ENCODE data around the gene TEX14. TPM values are rescaled to one million over a fixed set of nuclear protein-coding genes. Genes with fewer than 3 reads are reported as not detected.
"Not testable (repeated sequence)": the region's sequence is repeated elsewhere in the genome, so short reads cannot be mapped to it uniquely, and the experiment has no call there.

Gene TEX14
- total RNA-seq, 1 experiment from 2014 or later = not detected

GRCh38 chr17:58568044-58568799 lies 123.6 kb downstream of the TEX14 start:
- no peak for DNase-seq (ENCODE audit: low read depth)

GRCh38 chr17:58565389-58566311 lies 126.2 kb downstream of the TEX14 start:
- DNase-seq (ENCODE audit: low read depth) = no peak

GRCh38 chr17:58564971-58565370 lies 126.9 kb downstream of the TEX14 start:
- DNase-seq (ENCODE audit: low read depth) = no peak

GRCh38 chr17:58564243-58564642 lies 127.6 kb downstream of the TEX14 start:
- no peak for DNase-seq (ENCODE audit: low read depth)

GRCh38 chr17:58560511-58560910 lies 131.3 kb downstream of the TEX14 start:
- DNase-seq (ENCODE audit: low read depth) = no peak

- DNase-seq (ENCODE audit: low read depth) = no peak
Measured at GRCh38 chr17:58557981-58558380, 133.9 kb downstream of the TEX14 start.

- peak; percentile 15 for DNase-seq (ENCODE audit: low read depth)
Measured at GRCh38 chr17:58556833-58557250, 135.0 kb downstream of the TEX14 start.

- DNase-seq (ENCODE audit: low read depth) = not testable (repeated sequence)
Measured at GRCh38 chr17:58555109-58555508, 136.7 kb downstream of the TEX14 start.

- no peak for DNase-seq (ENCODE audit: low read depth)
Measured at GRCh38 chr17:58541249-58541648, 150.6 kb downstream of the TEX14 start.

GRCh38 chr17:58539698-58540097 lies 152.1 kb downstream of the TEX14 start:
- no peak for DNase-seq (ENCODE audit: low read depth)

GRCh38 chr17:58538811-58539409 lies 152.9 kb downstream of the TEX14 start:
- DNase-seq (ENCODE audit: low read depth) = no peak

- peak; percentile 8 for DNase-seq (ENCODE audit: low read depth)
Measured at GRCh38 chr17:58537266-58537665, 154.6 kb downstream of the TEX14 start.

- DNase-seq (ENCODE audit: low read depth) = no peak
Measured at GRCh38 chr17:58536542-58536941, 155.3 kb downstream of the TEX14 start.

- DNase-seq (ENCODE audit: low read depth) = peak; percentile 77
Measured at GRCh38 chr17:58535431-58535830, 156.4 kb downstream of the TEX14 start.

GRCh38 chr17:58534901-58535421 lies 156.9 kb downstream of the TEX14 start:
- peak; percentile 80 for DNase-seq (ENCODE audit: low read depth)

- DNase-seq (ENCODE audit: low read depth) = no peak
Measured at GRCh38 chr17:58534331-58534730, 157.5 kb downstream of the TEX14 start.

GRCh38 chr17:58533616-58534188 lies 158.1 kb downstream of the TEX14 start:
- DNase-seq (ENCODE audit: low read depth) = no peak

GRCh38 chr17:58532555-58532951 lies 159.3 kb downstream of the TEX14 start:
- DNase-seq (ENCODE audit: low read depth) = no peak

- DNase-seq (ENCODE audit: low read depth) = peak; percentile 43
Measured at GRCh38 chr17:58531661-58532554, 159.9 kb downstream of the TEX14 start.

GRCh38 chr17:58531122-58531521 lies 160.7 kb downstream of the TEX14 start:
- no peak for DNase-seq (ENCODE audit: low read depth)

- DNase-seq (ENCODE audit: low read depth) = no peak
Measured at GRCh38 chr17:58530655-58531054, 161.2 kb downstream of the TEX14 start.

Data from M059J (cell line).